CD4-positive, alpha-beta T cell treated with Interleukin-15 for 4 hours (primary cell): ENCODE results near the gene PDZD2.
"Not testable (repeated sequence)": the region's sequence is repeated elsewhere in the genome, so short reads cannot be mapped to it uniquely, and the experiment has no call there.

Experiments used
- DNase-seq: peaks from one replicate; pipeline ENCODE4 v3.0.0-alpha.2; 2020; ENCODE audit warnings: low spot score

PDZD2 gene

DNA sequence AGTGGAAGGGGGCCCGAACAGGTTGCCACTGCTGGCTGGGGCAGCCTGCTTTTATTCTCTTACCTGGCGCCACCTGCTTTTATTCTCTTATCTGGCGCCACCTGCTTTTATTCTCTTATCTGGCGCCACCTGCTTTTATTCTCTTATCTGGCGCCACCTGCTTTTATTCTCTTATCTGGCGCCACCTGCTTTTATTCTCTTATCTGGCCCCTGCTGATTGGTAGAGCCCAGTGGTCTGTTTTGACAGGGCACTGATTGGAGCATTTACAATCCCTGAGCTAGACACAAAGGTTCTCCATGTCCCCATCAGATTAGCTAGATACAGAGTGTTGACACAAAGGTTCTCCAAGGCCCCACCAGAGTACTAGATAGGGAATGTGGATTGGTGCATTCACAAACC, 52.5 kb downstream of the PDZD2 start:
- not testable (repeated sequence) for DNase-seq

DNA sequence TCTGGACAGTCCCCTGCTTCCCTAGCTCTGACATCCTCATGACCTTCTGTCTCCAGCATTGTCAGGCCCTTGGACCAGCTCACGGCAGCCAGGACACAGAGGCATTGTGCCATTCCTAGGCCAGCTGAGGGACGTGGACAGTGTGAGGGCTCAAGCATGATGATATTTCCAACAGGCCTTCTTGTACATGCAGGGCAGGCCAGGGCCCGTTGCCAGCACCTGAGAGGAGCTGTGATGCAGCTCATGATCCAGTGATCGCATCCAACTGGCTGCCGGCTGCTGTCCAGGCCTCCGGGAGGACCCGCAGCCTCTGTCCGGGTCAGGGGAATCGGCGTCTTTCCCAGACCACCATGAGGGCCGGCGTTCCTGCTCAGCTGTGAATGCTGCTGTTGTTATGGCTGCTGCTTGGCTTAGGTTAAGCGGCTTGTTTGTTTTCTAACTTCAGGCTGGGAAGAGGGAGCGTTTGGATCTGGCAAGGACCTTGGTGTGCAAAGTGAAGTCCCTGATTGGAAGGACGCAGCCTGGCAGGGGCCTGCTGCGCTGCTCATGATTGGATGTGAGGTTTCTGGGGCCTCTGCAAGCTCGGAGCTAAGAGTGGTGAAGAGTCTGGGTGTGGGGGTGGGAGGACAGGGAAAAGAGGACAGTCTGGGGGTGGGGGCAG, 53.8 kb downstream of the PDZD2 start:
- DNase-seq = no peak

DNA sequence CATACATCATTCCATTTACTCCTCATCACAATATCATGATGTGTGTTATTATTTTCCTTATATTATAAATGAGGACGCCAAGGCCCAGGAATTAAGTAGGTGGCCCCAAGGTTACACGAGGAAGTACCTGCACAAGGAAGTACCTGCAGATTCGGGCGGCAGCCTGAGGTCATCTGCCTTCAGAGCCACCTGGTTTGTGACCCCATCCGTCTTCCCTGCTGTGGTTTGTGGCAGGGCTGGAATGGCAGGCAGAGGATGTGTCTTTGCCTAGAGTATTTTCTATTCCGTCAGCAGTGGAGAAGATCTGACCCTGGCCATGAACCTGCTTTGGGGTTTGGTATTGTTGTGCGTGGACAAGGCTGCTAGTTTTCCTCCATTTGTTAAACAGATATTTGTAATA, 59.7 kb downstream of the PDZD2 start:
- DNase-seq = no peak

DNA sequence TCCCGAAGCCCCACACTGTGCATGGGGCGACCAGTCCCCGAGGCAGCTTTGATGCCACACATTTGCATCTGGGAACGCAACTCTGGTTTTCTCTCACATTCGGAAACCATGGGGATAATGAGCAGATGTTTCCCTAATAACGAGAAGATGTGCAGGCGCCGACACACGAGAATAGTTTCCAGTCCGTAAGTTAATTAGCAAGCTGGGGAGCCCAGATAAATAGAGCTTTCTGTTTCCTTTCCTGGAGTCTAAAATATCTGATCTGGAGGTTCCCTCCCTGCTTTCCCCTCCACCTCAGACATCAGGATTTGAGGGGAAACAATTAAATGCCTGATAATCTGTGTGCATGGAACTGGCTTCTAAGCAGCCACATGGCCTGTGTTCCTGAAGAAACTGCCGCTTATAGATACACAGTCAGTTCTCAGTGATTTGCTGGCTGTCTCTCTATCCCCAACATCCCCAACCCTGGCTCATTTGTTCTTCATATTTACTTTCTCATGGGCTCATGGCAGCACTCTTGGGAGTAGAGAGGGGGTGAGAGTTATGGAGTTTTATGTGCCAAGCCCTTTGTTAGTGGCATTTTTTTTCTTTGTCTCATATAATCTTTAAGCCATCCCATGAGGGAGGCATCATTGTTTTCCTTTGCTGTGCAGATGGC, 62.8 kb downstream of the PDZD2 start:
- DNase-seq = no peak

DNA sequence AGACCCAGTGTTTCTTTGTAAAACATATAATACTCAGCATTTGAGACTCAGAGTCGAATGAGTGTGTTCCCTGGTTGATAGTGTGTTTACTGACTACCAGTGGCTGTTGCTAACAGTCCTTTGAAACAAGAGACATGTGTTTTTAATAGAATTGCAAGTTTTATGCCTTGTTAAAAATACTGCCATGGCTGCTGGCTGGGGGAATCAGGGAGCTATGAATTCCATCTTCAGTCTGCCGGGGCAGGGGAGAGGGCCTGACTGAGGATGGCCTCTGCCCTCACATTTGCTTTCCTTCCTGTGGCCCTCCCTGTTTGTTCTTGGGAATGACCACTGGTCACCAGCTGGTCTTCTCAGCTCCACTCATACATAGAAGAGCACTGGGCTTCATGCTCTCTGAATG, 63.8 kb downstream of the PDZD2 start:
- no peak for DNase-seq

DNA sequence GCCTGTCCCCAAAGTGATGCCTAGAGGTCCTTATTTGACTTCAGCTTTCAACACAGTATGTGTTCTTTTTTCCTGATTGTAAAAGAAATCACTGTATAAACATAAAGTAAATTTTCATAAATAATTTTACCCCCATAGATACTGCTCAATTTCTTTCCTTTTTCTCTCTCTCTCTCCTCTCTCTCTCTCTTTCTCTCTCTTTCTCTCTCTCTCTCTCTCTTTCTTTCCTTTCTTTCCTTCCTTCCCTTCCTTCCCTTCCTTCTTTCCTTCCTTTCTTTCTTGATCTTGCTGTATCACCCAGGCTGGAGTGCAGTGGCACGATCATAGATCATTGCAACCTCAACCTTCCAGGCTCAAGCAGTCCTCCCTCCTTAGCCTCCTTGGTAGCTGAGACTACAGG, 64.8 kb downstream of the PDZD2 start:
- no peak for DNase-seq

DNA sequence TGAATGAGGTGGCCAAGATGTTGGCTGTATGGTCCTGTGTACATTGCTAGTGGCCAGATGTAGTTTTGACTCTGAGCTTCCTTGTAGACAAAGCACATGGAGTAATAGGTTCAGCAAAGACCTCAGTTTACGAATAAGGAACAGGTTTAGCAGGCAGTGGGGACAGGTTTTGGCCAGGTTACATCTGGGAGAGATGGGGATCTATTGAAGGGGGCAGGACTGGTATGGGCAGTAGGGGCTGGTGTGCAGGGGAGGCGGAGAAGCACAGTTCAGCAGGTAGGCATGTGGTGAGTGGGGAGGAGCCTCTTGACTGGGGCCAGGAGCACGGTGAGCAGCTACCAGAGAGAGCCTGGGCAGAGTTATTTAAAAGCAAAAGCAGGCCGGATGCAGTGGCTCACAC, 67.3 kb downstream of the PDZD2 start:
- no peak for DNase-seq

DNA sequence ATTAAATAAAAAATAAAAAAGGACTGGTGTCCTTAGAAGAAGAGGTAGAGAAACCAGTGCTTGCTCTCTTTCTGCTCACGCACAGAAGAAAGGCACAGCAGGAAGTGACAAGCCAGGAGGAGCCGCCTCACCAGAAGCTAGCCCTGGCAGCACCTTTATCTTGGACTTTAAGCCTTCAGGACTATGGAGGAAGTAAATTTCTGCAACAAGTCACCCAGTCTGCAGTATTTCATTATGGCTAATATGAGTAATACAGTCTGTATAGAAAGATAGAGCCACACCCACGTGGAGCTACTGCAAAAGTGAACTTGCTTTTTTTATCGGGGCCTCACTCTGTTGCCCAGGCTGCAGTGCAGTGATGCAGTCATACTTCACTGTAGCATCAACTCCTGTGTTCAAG, 68.4 kb downstream of the PDZD2 start:
- DNase-seq = no peak

DNA sequence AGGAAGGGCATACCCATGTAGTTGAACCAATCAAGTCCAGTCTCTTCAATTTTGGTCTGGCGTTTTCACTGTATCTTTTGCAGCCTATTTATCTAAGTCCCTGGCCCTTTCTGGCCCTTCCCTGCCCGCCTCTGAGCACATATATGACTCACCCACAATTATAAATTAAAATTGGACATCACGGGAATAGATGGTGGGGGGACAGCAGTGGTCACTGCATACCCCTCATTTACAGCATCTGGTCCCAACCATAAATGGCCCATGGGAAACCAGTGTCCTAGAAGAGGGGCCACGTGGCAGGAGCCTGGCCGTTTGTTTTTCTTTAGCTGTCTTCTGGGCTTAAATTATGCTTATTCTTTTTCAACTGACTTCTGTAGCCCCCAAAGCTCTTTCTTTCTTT, 69.2 kb downstream of the PDZD2 start:
- no peak for DNase-seq

DNA sequence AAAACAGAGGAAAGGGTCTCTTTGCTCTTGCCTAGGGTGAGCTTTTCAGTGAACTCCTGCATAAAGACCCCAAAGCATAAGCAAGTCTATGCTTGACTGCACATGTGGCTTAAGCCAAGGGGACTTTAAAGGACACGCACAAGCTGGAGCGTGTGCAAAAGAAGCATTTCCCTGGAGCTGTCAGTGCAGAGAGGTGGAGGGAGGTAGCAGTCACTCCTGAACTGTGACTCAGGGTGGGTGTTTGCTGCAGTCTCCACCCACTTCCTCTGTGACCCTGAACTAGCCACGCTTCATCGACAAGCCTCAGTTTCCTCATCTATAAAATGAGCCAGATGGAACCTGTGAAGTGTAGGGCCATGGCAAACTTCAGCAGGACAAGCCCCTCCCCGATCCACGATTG, 72.4 kb downstream of the PDZD2 start:
- no peak for DNase-seq

DNA sequence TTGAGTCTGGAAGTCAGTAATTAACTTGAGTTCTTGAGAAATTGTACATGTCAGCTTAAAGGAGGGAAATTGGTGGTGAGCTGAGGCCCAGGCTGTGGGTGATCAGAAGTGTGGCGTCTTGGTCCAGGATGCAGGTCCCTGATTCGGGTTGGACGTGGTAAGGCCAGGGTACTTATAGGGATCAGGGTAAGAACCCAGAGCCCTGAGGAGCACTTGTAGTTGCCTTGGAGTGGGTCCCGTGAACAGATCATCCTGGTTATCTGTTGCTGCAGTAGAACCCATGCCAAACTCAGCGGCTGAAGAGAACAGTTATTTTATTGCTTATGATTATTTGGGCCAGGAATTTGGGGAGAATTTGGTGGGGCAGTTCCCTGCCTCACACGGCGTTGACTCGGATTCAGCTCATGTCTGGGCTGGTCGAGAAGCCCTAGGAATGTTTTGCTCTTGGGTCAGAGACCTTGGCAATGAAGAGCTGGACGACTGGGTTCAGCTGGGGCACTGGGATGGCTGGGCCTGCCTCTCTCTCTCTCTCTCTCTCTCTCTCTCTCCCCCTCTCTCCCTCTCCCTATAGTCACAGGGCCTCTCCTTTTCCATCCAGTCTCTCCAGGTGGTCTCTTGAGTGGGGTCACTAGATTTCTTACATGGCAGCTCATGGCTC, 73.1 kb downstream of the PDZD2 start:
- no peak for DNase-seq

DNA sequence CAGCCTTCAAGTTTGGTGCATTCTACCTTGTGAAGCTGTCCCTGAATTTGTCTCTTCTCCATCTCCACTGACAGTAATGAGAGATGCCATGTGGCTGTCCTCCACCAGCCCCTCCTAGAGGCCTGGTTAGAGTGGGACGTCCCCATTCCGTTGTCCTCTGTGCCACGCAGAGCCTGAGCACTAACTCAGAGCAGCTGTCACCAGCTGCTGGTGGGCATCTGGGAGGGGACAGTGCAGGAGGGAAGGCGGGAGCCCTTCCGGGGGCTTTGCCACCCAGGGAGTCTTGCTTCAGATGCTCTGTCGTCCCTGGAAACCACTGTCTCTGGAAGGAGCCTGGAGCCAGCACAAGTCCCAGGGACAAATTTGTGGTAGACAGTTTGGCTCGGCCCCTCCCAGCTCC, 78.6 kb downstream of the PDZD2 start:
- DNase-seq = no peak

DNA sequence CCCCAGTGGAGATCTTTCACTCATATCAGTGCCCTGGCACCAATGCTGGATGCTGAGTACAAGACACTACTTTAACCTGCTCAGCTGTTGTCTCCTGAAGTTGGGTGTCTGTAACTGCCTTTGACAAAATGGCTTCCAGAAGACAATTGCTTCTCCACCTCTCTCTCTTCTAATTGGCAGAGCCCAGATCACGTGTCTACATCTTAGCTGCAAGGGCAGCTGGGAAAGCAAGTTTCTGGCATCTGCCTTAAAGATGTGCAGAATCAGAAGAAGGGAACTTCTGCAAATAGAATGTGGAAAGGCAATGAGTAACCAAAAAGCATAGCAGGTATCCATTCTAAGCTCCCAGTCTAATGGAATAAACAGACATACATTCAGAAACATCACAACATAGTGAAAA, 81.1 kb downstream of the PDZD2 start:
- no peak for DNase-seq

DNA sequence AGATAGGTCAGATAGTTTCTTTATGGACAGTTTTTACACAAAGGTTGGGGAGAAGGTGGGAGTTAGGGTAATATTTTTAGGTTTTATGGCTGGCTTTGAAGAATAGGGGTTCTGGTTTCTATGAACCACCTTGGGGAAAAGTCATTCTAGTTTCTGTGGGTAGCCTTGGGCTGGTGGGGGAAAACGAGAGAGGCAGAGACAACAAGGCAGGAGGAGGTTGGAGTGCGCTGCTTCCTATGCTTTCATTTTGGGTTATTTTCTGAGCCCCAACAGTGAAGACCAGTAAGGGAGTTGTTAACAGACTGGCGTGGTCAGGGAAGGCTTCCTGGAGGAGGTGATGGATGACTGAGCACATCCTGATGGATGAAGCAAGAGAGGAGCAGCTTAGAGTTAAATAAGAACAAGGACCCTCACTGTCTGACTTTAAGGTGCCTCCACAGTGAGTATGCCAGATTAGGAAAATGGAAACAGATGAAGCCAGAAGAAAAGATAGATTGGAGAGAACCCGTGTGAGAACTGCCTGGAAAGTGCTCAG, 81.9 kb downstream of the PDZD2 start:
- no peak for DNase-seq

DNA sequence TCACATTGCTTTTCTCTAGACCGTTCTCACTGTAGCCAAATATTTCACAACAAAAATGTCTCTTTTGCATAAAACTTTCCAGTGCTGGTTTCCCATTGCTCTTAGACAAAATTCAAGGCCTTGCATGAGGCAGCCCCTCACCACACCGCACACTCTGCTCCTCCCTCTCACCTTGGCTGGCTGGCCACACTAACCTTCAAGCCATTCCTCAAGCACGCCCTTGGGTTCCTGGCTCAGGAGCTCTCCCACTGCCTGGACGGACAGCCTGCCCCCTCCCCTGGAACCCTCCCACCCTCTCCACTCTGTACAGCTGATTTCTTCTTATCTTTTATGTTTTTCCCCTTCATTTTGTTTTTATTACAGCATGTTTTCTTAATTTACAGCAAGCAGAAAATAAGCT, 83.2 kb downstream of the PDZD2 start:
- DNase-seq = no peak

DNA sequence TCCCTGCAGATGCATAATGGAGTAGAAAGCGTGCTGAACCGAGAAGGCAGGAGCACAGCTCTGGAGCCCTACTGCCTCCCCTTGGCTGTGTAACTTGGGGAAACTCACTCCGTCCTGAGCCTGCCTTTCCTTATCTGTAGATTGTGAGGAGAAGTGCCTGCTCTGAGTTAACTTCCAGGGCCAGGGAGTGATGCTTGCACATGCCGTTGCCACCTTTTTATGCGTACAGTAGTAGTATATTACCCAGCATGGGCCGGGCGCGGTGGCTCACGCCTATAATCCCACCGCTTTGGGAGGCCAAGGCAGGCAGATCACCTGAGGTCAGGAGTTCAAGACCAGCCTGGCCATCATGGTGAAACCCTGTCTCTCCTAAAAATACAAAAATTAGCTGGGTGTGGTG, 87.1 kb downstream of the PDZD2 start:
- no peak for DNase-seq

DNA sequence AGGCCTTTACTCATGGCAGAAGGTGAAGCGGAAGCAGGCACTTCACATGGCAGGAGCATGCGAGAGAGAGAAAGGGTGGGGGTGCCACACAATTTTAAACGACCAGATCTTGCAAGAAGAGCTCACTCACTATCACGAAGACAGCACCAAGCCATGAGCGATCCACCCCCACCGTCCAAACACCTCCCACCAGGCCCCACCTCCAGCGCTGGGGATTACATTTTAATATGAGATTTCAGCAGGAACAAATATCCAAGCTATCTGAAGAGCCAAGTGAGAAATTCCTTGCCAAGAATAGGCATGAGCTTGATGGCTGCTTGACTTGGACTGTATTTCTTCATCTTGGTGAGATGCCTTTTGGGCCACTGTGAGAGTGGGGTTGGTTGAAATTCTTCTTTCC, 88.0 kb downstream of the PDZD2 start:
- no peak for DNase-seq

DNA sequence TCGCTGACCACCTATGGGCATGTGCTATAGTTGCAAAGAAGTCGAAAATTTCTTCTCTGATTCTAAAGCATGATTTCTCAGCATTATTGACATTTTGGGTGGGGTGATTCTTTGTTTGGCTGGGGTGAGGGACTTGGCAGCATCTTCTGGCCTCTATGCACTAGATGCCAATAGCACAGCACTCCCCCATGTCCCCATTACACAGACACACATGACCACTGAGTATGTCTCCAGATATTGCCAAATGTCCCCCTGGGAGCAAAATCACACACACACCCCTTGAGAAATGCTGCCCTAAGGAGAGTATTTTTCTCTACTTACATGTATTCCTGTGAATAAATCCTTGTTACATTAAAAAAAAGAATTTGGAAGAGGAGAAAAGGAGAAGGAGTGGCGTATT, 89.1 kb downstream of the PDZD2 start:
- no peak for DNase-seq

DNA sequence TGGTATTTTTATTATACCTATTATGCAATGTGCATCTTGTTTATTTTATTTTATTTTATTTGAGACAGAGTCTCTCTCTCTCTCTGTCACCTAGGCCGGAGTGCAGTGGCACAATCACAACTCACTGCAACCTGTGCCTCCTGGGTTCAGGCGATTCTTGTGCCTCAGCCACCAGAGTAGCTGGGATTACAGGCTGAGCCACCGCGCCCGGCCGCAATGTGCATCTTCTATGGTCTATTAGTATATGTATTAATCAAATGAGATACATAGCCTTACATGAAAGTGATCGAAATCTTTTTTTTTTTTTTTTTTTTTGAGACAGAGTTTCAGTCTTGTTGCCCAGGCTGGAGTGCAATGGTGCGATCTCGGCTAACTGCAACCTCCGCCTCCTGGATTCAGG, 89.9 kb downstream of the PDZD2 start:
- DNase-seq = not testable (repeated sequence)

DNA sequence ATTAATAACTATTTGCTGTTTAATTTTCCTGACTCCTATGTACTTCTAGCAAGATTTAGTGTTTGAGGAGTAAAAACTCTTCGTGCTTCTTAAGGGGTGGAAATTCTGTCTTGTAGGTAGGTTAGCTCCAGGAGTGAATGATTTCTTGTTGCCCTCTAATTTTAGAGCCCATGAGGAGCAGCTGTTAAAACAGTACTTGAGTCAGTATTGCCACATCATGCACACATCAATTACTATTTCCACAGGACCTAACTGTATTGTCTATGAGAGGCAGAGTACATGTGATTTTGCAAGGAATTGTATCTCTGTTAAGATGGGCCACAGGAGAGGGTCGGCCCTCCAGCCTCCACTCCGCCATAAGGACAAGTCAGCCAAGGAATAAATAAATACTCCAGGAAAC, 91.2 kb downstream of the PDZD2 start:
- DNase-seq = no peak

DNA sequence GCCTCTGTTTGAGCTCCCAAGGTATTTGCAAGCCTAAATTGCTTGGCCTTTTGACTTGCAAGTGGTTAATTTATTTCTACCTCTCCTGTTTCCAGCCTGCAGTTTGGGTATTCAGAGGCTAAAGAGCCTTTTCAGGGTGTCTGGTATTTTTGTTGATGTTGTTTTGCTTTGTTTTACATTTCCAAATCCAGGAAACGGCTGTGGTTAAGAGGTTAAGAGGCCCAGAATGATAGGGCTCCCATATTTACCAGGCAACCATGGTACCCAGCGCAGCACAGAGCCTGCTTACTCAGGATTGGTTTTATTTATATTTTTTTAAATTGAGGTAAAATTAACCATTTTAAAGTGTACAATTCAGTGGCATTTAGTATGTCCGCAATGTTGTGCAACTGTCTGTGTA, 92.1 kb downstream of the PDZD2 start:
- DNase-seq = peak; percentile 12

DNA sequence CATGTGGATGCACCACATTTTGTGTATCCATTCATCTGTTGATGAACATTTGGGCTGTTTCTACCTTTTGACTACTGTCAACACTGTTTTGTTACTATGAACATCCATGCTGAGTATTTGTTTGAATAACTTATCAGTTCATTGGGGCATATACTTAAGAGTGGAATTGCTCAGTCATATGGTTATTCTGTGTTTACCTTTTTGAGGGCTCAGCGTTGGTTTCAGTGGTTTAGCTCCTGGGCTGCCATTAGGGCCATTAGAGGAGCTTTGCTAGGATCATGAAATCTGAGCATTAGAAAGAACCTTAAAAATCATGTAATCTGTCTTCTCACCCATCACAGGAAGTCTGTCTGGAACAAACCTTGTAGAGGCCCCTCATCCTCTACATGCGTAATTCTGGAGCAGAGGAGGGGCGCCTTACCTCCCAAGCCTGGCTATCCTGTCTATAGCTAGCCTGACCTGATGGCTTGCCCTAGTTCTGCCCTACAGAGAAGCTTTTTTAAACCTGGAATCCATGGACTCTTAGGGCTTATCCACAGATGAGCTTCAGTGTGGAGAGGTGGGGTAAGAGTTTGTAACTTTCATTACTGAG, 92.9 kb downstream of the PDZD2 start:
- no peak for DNase-seq

DNA sequence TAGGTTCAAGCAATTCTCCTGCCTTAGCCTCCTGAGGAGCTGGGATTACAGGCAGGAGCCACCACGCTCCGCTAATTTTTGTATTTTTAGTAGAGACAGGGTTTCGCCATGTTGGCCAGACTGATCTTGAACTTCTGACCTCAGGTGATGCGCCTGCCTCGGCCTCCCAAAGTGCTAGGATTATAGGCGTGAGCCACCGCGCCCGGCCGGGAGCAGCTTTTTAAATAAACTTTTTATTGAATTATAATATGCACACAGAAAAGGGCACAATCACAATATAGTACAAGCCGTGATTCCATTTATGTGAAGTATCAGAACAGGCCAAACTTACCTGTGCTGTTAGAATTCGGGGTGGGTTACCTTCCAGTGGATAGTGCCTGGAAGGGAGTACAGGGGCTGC, 93.9 kb downstream of the PDZD2 start:
- DNase-seq = not testable (repeated sequence)
